Stomach (tissue), 4 donors: ENCODE data around the gene EPB41L4B.

Experiments
- EP300 ChIP-seq: sonication (generic); formaldehyde crosslinking; IDR thresholded peaks from one replicate; pipeline ENCODE4 v1.6.1; 2017; ENCODE audit warnings: antibody characterized with exemption
- POLR2A ChIP-seq, 4 donors: fragments of 450-650 bp; IDR thresholded peaks; one replicate each; pipeline ENCODE4 v1.6.1; 2016; ENCODE audit warnings: antibody characterized with exemption in 4 of 4, control low read depth in 2 of 4, mild to moderate bottlenecking in 1 of 4, moderate library complexity in 1 of 4
- POLR2AphosphoS5 ChIP-seq, 3 donors: sonication (generic); formaldehyde crosslinking; IDR thresholded peaks; one replicate each; pipeline ENCODE4 v1.6.1; 2016; ENCODE audit warnings: antibody characterized with exemption in 3 of 3
- TF ChIP-seq, protein P1 (sequence below), 7 experiments: fragments of 450-650 bp in 4 of 7; fragments of 200-600 bp in 3 of 7; sonication (generic) in 3 of 7; IDR thresholded peaks; one replicate each; pipeline ENCODE4 v1.5.1; 2016 to 2019; ENCODE audit warnings: antibody characterized with exemption in 7 of 7, control low read depth in 2 of 7, mild to moderate bottlenecking in 1 of 7

DNA sequence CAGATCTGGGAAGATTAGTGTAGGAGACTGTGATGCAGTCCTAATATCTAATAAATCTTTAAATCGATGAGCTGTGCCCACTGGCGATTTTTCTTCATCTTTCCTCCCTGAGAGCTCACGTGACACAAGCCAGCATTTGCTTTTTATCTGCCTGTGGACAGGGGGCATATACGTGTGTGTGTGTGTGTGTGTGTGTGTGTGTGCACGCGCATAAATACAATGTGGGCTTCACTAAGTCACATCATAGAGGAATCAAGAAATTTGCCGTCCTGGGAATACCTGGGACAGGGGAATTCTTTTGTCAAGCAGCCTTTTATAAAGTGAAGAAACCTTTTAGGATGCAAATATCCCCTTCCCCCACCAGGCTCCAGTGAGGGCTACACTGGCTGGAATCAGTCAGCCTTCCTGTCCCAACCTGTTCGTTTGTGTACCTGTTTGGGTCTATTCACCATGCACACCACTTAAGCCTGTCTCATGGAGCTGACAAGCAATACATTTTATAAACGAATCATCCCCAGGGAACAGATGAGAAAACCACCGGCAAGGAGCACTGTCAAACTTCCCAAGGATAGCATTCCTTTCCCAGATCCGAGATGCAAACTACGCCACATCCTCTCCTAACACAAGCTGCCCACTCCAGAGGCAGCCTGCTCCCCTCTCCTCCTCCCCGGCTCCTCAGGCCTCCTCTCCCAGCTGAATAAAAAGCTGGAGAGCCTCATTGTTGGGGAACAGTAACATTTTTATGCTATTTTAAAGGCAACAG lies 2.7 kb downstream of the EPB41L4B start:
- TF ChIP-seq, protein P1, sequence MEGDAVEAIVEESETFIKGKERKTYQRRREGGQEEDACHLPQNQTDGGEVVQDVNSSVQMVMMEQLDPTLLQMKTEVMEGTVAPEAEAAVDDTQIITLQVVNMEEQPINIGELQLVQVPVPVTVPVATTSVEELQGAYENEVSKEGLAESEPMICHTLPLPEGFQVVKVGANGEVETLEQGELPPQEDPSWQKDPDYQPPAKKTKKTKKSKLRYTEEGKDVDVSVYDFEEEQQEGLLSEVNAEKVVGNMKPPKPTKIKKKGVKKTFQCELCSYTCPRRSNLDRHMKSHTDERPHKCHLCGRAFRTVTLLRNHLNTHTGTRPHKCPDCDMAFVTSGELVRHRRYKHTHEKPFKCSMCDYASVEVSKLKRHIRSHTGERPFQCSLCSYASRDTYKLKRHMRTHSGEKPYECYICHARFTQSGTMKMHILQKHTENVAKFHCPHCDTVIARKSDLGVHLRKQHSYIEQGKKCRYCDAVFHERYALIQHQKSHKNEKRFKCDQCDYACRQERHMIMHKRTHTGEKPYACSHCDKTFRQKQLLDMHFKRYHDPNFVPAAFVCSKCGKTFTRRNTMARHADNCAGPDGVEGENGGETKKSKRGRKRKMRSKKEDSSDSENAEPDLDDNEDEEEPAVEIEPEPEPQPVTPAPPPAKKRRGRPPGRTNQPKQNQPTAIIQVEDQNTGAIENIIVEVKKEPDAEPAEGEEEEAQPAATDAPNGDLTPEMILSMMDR (IDR thresholded peaks at IDR 0.05): no peak
- TF ChIP-seq POLR2A (IDR thresholded peaks at IDR 0.05) (no peak), EP300 (no peak), POLR2AphosphoS5 (IDR thresholded peaks at IDR 0.05) (no peak)
